ENCODE results near the gene PCDHGC4.

Gene PCDHGC4

DNA sequence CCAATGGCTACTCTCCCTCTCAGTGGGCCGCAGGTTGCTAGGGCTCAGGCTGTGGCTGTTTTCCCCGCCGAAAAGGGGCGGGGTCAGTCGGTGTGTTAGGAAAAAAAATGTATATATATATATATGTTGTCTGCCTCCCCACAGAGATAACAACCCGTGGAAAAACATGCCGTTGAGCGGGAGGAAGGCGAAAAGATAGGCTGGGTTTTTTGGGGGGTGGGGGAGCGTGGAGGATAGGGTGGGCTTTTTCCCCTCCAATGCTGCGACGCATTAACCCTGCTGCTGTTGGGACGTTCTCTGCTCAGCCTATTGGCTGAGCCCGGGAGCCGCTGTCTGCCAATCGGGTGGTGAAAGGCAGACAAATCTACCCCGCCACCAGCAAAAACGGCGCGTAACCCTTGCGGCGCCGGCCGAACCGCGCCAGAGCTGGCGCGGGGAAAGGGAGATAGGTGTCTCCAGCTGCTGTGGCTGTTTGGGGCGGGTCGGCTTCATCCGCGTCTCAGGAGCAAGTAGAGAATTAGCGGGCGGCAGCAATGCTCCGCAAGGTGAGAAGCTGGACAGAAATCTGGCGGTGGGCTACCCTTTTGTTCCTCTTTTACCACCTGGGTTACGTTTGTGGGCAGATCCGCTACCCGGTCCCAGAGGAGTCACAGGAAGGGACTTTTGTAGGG lies at the start of gene PCDHGC4:
TSS of gene PCDHGC4 (plus strand) at position 390 of the 671 bp plus-strand sequence. CDS start at position 534, 144 bp downstream.
- peak; percentile 23; the same call in 1 of the 3 replicates for ATAC-seq
- no peak for TF ChIP-seq CREB5 (CRISPR knock-in tag; IDR thresholded peaks at IDR 0.05; ENCODE audit: low read depth)

DNA sequence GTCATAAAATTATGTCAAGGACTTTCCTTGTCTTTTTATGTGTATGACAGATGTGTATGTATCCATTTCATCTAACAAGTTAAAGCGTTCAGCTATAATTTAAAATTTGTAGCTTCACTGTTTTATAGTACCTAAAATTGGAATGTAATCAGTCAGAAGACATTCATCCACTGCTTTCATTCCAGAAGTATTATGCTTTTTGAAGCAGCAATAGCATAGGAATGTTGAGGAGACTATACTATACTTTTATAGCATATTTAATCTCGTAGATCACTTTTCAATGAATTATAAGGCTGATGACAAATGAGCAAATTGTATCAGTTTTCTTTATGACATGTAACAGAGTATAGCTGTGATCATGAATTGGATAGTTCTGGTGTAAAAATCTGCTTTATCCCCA lies 47.6 kb upstream of the PCDHGC4 start:
- ATAC-seq: no peak; the same call in 2 of the 3 replicates
- TF ChIP-seq PPARA (CRISPR knock-in tag; IDR thresholded peaks at IDR 0.05; ENCODE audit: borderline replicate concordance) (no peak), ZC3H10 (CRISPR knock-in tag; IDR thresholded peaks at IDR 0.05) (no peak), GLIS3 (CRISPR knock-in tag; IDR thresholded peaks at IDR 0.05) (no peak), RARB (CRISPR knock-in tag; IDR thresholded peaks at IDR 0.05) (no peak), PATZ1 (CRISPR knock-in tag; IDR thresholded peaks at IDR 0.05; ENCODE audit: borderline replicate concordance) (no peak), ZFP30 (CRISPR knock-in tag; IDR thresholded peaks at IDR 0.05) (no peak), TOX (CRISPR knock-in tag; IDR thresholded peaks at IDR 0.05; ENCODE audit: borderline replicate concordance) (no peak), TSHZ2 (CRISPR knock-in tag; IDR thresholded peaks at IDR 0.05) (no peak), BACH2 (CRISPR knock-in tag; IDR thresholded peaks at IDR 0.05; ENCODE audit: borderline replicate concordance) (no peak), ESRRG (CRISPR knock-in tag; IDR thresholded peaks at IDR 0.05) (no peak), CREB5 (CRISPR knock-in tag; IDR thresholded peaks at IDR 0.05; ENCODE audit: low read depth) (no peak), ISL1 (CRISPR knock-in tag; IDR thresholded peaks at IDR 0.05) (no peak), CSRNP3 (CRISPR knock-in tag; IDR thresholded peaks at IDR 0.05) (no peak), CSDC2 (CRISPR knock-in tag; IDR thresholded peaks at IDR 0.05) (no peak)
- TF ChIP-seq, protein P1, sequence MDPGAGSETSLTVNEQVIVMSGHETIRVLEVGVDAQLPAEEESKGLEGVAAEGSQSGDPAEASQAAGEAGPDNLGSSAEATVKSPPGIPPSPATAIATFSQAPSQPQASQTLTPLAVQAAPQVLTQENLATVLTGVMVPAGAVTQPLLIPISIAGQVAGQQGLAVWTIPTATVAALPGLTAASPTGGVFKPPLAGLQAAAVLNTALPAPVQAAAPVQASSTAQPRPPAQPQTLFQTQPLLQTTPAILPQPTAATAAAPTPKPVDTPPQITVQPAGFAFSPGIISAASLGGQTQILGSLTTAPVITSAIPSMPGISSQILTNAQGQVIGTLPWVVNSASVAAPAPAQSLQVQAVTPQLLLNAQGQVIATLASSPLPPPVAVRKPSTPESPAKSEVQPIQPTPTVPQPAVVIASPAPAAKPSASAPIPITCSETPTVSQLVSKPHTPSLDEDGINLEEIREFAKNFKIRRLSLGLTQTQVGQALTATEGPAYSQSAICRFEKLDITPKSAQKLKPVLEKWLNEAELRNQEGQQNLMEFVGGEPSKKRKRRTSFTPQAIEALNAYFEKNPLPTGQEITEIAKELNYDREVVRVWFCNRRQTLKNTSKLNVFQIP (CRISPR knock-in tag; IDR thresholded peaks at IDR 0.05; ENCODE audit: borderline replicate concordance, low read depth): no peak

DNA sequence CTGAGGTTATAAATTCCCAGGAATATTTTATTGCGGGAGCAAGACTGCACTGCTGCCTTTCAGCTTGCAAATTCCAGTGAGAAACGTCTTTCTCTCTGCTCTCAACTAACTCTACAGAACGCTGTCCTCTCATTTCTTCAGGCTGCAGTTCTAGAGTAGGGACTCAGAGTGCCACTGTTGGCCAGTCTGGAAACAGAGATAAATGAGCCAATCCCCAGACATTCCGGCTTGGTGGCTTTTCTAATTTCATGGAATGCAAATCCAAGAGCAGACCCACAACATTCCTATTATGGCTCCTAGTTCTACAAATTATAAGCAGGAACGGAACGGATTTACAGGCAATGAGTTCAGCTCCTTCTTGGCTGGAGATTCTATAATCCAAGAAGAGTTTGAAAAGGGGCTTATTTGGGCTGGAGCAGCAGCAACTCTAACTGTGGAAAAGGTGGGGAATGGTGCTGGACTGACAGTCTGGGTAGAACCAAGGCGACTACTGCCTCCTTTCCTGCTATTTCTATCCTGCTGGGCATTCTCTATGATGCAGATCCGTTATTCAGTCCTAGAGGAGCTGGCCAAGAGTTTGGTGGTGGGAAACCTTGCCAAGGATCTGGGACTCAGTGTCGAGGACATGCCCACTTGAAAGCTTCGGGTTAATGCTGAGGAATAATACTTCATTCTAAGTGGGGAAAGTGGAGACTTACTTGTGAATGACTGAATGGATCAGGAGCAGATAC lies 45.3 kb upstream of the PCDHGC4 start:
- no peak for ATAC-seq
- no peak for TF ChIP-seq ISL1 (CRISPR knock-in tag; IDR thresholded peaks at IDR 0.05)
- TF ChIP-seq CSRNP3 (CRISPR knock-in tag; IDR thresholded peaks at IDR 0.05): no peak
- no peak for TF ChIP-seq CSDC2 (CRISPR knock-in tag; IDR thresholded peaks at IDR 0.05)
- TF ChIP-seq SNAI2 (CRISPR knock-in tag; IDR thresholded peaks at IDR 0.05): no peak
- TF ChIP-seq ZNF565 (CRISPR knock-in tag; conservative IDR thresholded peaks at IDR 0.05; ENCODE audit: low read depth): no peak
- TF ChIP-seq ESRRG (CRISPR knock-in tag; IDR thresholded peaks at IDR 0.05): no peak
- no peak for TF ChIP-seq CREB5 (CRISPR knock-in tag; IDR thresholded peaks at IDR 0.05; ENCODE audit: low read depth)
- TF ChIP-seq TSHZ2 (CRISPR knock-in tag; IDR thresholded peaks at IDR 0.05): no peak
- TF ChIP-seq ARNTL (CRISPR knock-in tag; IDR thresholded peaks at IDR 0.05; ENCODE audit: borderline replicate concordance, low read depth): no peak
- no peak for TF ChIP-seq ZFP30 (CRISPR knock-in tag; IDR thresholded peaks at IDR 0.05)

Data from SK-N-SH treated with all-trans-retinoic acid at 6 μM for 48 hours (cell line).